NCI-H2107 treated with DMSO at 0.1 percent for 48 hours (cell line): Measurements from ENCODE around the gene CADM4.
"Not testable (repeated sequence)": the region's sequence is repeated elsewhere in the genome, so short reads cannot be mapped to it uniquely, and the experiment has no call there.

Source experiments
- DNase-seq: peaks from one replicate; lab custom pipeline; 2025; ENCODE audit not compliant: unreplicated experiment; lab: John Stamatoyannopoulos, UW

CADM4 gene, protein sequence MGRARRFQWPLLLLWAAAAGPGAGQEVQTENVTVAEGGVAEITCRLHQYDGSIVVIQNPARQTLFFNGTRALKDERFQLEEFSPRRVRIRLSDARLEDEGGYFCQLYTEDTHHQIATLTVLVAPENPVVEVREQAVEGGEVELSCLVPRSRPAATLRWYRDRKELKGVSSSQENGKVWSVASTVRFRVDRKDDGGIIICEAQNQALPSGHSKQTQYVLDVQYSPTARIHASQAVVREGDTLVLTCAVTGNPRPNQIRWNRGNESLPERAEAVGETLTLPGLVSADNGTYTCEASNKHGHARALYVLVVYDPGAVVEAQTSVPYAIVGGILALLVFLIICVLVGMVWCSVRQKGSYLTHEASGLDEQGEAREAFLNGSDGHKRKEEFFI

DNA sequence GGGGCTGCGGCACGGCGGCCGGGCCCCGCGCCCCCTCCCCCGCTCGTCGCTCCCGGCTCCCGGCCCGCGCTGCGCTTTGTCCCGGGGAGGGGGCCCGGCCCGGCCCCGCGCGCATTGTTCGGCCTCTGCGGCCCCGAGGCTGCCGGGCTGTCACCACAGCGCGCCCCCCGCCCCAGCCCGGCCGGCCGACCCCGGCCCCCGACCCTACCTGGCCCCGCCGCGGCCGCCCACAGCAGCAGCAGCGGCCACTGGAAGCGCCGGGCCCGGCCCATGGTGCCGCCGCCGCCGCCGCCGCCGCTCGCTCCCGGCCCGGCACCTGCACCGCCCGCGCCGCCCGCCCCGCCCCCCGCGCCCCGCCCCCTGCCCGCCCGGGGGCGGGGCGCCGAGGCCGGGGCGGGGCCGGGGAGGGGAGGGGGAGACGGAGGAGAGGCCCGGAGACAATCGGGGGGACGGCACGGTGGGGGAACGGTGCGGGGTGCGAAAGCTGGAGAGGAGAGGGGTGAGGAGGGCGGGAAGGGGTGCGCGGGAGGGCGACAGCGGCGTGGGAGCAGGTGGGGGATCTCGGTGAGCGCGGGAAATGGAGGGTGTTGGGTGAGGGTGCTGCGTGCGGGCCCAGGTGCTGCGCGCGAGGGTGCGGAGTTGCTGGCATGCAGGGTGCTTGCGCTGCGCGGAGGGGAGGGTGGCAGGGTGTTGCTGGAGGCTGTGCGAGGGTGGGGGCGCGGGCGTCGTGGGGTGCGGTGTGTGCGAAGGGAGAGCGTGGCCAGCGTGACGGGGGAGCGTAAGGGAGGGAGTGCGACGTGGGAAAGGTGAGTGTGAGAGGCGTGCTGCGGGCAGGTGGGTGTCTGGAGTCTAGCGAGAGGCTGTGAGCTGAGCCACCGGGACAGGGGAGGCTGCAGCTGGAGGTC, at the start of gene CADM4:
Gene CADM4, minus strand, starts transcription at position 332 of the 905 bp plus-strand sequence. Its CDS starts 60 bp downstream, at position 272.
- DNase-seq = peak; percentile 6

DNA sequence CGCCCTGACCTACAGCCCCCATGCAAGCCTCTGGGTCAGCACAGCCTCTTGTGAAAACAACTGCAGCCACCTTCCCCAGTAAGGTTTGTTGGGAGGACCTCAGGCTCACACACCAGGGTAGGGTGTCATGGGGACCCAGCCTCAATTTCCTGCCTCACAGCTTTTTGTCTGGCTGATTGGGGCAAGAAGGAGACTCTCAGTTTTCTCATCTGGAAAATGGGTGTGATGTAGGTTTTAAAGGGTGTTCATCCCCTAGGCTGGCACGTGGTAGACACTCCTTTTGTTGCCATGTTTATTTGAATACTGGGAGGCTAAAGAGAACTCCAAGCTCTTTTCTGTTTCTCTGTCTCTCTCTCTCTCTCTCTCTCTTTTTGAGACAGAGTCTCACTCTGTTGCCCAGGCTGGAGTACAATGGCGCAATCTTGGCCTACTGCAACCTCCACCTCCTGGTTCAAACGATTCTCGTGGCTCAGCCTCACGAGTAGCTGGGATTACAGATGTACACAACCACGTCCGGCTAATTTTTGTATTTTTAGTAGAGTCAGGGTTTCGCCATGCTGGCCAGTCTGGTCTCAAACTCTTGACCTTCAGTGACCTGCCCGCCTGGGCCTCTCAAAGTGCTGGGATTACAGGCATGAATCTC, 48.5 kb upstream of the CADM4 start:
- DNase-seq = no peak

DNA sequence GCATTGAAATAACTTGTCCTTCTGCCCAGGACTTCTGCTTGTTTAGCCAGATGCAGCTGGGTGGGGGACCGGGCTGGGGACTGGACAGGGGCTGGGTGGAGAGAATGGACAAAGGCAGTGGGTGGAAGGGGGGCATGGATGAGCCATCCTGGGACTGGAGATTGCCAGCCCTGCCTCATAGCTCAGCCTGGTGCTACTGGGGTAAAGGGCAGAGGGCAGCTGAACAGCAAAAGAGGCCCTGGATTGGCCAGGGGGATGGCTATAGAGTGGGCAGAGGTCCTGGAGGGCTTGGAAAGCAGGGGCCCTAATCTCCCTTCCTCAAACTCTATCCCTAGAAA, 48.0 kb upstream of the CADM4 start:
- no peak for DNase-seq

DNA sequence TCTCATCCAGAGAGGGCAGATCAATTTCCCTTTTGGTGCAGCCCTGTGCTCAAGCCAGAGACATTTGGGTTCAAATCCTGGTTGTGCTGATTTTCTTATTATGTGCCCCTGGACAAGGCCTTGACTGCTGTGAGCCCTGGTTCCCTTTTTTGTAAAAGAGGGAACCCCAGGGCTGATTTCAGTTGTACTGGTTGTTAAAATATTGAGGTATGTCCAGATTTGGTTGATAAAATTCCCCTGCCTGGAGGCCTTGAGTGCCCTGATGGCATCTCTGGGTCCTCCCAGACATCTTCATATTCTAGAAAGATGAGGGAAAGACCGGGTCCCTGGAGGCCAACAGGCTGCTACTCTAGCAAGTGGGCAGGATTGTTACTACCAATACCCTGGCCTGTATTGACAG, 44.7 kb upstream of the CADM4 start:
- DNase-seq = no peak

DNA sequence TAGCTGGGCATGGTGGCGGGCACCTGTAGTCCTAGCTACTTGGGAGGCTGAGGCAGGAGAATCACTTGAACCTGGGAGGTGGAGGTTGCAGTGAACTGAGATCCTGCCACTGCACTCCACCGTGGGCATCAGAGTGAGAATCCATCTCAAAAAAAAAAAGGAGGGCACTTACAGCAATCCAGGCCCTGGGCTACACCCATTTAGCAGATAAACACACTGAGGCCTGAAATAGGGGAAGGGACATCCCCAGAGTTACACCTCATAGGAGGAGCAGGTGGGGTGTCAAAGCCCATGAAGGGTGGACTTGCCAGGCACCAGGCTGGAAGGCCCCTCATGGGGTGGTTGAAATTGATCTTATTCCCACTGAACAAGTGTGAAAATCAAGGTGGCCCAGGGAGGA, 44.3 kb upstream of the CADM4 start:
- no peak for DNase-seq

DNA sequence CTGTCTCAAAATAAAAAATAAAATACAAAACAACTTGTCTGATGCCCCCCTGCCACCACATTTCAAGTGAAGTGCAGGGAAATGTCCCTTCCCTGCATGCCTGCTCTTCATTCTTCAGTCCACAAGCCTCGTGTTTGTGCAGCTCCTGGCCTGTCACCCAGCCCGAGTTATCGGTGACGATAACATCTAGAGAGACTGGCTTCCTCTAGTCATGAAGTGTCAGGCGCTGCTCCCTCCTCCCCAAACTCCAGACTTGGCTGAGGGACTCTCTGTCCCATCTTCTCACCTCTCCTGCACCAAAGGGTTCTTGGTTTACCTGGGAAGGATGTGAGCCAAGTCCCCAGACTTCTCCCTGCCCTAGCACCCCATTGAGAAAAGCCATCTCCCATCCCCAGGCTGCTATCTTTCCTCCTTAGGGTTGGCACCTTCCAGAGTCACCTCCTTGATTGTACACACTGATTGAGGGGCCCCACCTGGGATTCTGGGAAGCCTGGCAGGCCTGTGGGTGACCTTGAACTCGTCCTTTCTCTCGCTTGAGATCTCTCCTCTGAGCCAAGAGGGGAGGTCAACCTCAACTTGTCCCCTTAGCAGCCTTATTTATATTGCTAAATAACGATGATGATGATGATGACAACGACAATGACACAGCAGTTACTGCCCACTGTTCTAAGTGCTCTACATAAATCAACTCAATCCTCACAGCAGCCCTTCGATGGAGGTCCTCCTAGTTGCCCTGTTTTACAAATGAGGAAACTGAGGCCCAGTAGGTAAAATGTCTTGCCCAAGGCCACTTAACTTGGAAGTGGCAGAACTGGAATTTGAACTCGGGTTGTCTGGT, 43.4 kb upstream of the CADM4 start:
- no peak for DNase-seq

DNA sequence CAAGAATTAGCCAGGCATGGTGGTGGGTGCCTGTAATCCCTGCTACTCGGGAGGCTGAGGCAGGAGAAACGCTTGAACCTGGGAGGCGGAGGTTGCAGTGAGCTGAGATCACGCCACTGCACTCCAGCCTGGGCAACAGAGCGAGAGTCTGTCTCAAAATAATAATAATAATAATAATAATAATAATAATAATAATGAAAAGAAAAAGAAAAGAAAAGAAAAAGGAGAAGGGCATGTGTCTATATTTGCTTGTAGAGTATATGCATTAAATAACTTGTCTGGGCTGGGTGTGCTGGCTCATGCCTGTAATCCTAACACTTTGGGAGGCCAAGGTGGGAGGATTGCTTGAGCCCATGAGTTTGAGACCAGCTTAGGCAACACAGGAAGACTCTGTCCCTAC, 42.6 kb upstream of the CADM4 start:
- DNase-seq = not testable (repeated sequence)

DNA sequence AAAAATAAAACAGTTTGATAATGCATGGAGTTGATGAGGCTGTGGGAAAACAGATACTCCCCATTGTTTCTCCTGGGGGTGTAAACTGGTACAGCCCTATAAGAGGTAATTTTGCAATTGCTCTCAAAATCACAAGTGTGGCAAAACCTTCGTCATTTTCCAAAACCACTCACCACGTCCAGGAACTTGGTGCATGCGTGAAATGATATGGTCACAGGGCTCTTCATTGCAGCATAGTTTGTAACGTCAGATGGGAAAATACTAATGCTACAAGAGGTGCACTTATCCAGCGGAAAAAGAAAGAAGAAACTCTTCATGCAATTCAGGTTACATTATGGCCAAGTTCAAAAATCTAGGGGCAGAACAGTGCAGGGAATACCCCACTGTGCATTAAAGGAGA, 42.2 kb upstream of the CADM4 start:
- no peak for DNase-seq

DNA sequence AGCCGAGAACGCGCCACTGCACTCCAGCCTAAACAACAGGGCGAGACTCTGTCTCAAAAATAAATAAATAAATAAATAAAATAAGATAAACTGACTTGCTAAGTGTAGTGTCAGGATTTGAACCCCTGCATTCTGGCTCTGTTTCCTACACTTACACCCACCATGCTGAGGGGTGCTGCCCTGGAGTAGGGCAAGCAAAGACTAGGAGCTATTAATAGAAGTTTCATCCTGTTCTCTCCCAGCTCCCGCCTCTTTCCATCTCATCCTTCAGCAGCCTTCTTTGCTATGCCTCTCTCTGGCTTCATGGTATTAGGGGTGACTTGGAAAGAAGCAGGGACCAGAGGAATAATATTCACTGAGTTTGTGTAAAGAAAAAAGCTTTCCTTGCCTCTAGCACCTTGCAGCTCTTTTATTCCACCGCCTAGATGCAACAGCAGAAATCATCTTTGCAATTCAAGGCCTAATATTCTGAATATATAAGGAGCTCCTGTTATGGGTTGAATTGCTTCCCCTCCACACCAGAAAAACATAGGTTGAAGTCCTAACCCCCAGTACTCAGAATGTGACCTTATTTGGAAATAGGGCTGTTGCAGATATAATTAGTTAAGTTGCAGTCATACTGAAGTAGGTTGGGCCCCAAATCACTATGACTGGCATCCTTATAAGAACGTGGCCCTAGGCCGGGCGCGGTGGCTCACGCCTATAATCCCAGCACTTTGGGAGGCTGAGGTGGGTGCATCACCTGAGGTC, 39.0 kb upstream of the CADM4 start:
- no peak for DNase-seq

DNA sequence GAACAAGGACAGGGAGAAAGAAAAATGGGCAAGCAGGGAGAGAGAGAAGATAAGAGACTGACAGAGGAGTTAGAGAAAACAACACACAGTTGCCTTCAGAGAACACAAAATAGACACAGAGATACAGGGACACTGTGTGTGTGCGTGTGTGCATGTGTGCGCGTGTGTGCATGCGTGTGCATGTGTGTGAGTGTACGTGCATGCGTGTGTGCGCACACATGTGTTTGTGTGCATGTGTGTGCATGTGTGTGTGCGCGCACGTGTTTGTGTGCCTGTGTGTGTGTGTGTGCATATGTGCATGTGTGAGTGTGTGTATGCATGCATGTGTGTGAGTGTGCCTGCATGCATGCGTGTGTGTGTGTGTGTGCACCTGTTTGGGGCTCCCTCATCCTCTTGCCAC, 36.3 kb upstream of the CADM4 start:
- no peak for DNase-seq

DNA sequence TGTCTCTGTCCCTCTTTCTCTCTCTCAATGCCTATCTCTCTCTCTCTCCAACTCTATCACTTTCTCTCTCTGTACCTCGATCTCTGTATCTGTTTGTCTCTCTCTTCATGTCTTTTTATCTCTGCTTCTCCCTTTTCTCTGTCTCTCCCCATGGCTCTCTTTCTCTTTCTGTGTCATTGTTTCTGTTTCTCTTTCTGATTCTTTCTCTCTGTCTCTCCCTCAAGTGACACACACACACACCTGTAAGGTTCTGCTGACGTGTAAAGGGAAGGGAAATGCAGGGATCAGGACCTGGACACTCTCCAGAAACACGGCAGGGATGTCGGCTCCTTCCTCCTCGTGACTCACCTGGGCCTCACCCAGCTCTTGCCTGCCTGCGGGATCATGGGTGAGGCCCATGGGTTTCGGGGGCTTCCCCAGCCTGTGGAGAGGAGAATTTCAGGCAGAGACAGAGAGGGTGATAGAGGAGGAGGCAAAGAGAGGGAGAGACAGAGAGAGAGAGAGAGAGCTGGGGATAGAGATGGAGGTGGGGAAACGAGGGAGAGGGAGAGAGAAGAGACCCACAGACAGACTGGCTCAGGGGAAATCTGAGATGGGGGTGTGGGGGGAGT, 35.7 kb upstream of the CADM4 start:
- peak; percentile 14 for DNase-seq

DNA sequence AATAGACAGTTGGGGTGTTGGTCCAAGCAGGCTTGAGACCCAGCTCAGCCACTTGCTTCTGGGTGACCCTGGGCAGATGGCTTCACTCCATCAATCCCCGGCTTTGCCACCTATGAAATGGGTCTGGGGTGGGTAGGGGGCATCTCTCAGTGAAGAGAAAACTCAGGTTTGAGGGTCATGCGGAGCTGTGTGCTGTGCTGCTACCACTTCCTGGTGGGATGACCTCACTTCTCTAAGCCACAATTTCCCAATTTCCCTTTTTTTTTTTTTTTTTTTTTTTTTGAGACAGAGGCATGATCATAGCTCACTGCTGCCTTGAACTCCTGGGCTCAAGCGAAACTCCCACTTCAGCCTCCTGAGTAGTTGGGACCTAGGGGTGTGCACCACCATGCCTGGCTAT, 34.9 kb upstream of the CADM4 start:
- no peak for DNase-seq

DNA sequence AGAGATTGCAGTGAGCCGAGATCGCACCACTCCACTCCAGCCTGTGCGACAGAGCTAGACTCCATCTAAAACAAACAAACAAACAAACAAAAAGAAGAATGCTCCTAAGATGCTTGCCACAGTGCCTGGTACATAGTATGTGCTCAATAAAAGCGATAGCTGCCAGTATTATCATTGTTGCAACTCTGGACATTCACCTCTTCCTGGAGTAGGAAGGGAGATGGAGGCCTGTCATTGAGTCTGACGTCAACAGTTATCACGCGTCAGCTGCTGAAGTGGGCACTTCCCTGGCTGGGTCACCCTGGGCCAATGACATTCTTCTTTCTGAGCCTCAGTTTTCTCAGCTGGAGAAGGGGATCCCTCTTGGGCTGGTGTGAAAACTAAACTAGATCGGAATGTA, 34.5 kb upstream of the CADM4 start:
- no peak for DNase-seq

DNA sequence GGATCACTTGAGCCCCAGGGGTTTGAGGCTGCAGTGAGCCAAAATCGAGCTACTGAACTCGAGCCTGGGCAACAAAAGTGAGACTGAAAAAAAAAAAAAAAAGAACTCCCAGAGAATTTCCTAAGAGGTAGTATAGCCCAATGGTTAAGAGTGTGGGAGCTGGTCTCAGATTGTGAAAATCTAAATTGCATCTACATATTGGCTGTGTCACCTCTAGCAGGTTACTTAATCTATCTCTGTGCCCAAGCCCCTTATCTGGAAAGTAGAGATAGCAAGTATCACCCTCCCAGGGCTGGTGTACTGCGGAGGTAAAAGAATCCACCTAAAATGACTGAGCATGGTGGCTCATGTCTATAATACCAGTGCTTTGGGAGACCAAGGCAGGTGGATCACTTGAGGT, 34.0 kb upstream of the CADM4 start:
- no peak for DNase-seq

DNA sequence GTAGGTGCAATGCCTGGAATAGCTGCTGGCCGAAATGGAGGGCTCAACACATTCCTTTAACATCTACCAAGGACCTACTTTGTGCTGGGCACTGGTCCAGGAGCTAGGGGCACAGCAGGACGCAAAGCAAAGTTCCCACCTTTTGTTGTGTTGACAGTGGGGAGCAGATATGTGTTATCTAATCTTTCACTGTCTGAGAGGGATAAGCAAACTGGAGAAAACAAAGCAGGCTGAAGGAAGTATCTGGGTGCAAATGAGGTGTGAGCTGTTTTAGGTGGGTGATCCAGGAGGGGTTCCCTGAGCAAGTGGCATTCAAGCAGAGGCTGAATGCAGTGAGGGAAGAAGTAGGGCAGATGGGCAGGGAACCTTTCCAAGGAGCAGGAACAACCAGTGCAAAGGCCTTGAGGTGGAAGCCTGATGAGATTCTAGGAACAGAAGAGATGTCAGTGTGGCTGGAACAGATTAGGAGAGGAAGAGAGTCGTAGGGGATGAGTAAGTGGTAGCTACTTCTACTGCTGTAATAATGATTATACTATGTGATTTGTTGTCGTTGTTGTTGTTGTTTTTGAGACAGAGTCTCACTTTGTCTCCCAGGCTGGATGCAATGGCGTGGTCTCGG, 32.5 kb upstream of the CADM4 start:
- no peak for DNase-seq

DNA sequence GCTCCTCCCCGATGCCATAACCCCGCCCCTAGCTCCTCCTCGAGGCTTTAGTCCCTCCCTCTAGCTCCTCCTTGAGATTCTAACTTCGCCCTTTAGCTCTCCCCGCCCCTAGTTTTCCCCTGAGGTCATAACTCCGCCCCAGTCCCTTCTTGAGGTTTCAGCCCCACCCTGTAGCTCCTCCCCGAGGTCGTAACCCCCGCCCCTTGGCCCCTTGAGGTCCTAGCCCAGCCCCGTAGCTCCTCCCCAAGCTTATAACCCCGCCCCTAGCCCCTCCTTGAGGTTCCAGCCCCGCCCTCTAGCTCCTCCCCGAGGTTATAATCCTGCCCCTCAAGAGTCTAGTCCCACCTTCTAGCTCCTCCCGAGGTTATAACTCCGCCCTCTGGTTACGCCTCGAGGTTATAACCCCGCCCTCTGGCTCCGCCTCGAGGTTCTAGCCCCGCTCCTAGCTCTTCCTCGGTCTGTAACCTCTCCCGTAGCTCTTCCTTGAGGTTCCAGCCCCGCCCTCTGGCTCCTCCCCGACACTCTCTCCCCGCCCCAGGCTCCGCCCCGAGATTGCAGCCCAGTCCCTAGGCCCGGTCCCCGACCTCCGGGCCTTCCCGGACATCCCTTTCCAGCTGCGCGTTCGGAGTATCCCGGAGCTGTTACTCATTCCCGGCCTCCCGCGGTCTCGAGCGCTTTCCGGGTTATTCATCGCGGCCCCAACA, 28.9 kb upstream of the CADM4 start:
- peak; percentile 95 for DNase-seq

DNA sequence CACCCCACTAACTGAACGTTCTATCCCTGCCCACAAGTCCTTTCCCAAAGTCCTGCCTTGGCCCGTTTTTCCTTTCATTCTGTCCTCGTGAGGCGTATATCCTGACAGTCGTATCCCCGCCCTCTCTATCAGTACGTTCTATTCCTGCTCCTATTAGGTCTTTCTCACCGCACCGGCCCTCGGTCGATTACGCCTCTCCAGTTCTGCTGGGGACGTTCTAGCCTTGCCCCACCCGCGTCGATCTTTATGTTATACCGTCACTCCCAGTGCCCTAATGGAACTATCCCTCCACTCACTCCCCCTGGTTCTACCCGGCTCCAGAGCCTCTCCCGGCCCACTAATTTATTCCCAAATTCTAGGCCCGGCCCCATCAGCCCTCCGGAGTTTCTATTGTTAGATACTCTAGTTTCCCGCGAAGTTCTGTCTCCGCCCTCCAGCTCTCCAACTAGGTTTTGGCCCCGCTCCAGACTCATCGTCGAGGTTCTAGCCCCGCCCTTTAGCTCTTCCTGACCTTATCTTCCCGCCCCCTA, 28.3 kb upstream of the CADM4 start:
- DNase-seq = peak; percentile 65

DNA sequence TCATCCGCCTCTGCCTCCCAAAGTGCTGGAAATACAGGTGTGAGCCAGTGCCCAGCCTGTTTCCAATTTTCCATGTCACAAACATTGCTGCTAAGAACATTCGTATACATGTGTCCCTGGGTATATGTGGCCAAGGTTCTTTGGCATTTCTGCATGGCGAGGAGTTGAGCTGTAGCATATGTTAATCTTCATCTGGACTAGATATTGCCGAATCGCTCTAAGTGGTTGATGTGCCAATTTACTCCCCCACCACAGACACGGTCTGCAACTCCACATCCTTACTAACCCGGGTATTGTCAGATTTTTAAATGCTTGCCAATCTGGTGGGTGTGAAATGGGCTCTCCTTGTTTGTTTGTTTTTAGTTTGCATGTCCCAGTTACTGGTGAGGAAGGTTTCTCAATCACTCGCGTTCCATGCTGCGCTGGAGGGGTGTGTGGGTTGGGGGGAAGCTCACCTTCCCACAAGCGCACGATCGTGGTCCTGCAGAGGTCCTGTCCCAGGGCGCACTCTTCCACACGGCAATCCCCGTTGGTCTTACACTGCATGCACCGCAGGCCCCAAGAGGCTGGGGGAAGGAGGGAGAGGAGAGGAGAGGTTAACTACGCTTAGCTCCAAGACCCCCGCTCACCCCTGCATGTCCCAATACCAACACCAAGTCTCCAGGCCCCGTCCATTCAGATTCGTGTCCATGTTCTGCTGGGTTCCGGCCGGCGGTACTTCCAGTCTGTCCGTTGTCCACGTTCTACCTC, 27.7 kb upstream of the CADM4 start:
- DNase-seq = no peak
